Subcutaneous adipose tissue (tissue), 4 donors: Measurements from ENCODE around the gene KIFBP. TPM values are rescaled to one million over a fixed set of nuclear protein-coding genes. Genes with fewer than 3 reads are reported as not detected.

Experiments used
- CTCF ChIP-seq: fragments of 450-650 bp; IDR thresholded peaks from one replicate; pipeline ENCODE4 v1.5.1; 2016; ENCODE audit warnings: low read depth, mild to moderate bottlenecking, control low read depth, antibody characterized with exemption, moderate library complexity
- total RNA-seq, 4 donors: library from RNA; depleted of rRNA; stranded (reverse); fragments of >200 nt; gene quantifications; one replicate each; pipeline ENCODE4 v1.1.0, GENCODE V29; 2016

KIFBP gene
- total RNA-seq, 4 donors from 2014 or later, result 35.9 to 69.9 (median 38.1) TPM

GRCh38 chr10:68989317-68989990 lies 851 bp downstream of the KIFBP start:
- TF ChIP-seq CTCF, result no peak

- no peak for TF ChIP-seq CTCF
Measured at GRCh38 chr10:68992636-68993440, 4.2 kb downstream of the KIFBP start.

- no peak for TF ChIP-seq CTCF
Measured at GRCh38 chr10:68997211-68997610, 8.6 kb downstream of the KIFBP start.

- no peak for TF ChIP-seq CTCF
Measured at GRCh38 chr10:69004821-69005220, 16.2 kb downstream of the KIFBP start.

GRCh38 chr10:69005704-69006485 lies 17.3 kb downstream of the KIFBP start:
- no peak for TF ChIP-seq CTCF

GRCh38 chr10:69007260-69007659 lies 18.7 kb downstream of the KIFBP start:
- TF ChIP-seq CTCF, result no peak

GRCh38 chr10:69009360-69009759 lies 20.8 kb downstream of the KIFBP start:
- TF ChIP-seq CTCF, result no peak
